HG03064 (cell line): ENCODE results near the gene KLHL40.

Source experiments
- ATAC-seq: cut with Tn5 transposase; IDR thresholded peaks from one replicate; pipeline ENCODE4 v1.9.1; 2021; ENCODE audit warnings: low read depth; ENCODE audit not compliant: unreplicated experiment

KLHL40 gene

DNA sequence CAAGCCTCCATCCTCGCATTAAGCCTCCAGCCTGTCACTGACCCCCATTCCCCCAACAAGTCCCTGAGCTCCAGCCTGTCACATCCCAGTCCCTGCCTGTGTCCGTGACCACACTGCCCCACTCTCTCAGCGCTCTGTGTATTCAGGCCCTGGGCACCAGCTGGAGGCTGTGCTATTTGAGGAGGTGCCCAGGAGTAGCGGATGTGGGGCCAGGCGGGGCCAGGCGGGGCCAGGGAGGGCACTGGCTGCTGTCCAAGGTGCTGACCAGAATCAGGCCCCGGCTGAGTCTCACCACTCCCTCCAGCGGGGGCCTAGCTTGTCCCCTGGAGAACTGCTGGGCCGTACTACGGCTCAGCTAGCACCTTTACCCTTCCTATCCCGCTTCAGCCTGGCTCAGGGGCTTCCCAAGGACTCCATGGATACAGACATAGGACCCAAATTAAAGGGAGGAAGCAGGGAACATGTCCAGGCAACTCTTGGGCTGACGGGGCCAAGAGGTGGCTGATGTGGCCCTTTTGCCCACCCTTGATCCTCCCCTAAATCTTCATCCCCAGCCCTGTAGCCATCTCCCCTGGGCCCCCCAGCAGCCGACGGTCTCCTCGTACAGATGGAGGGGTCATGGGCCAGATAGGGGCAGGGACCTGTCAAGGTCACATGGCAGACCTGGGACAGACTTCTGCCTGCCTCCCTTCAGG, 16.2 kb downstream of the KLHL40 start:
- ATAC-seq = no peak

DNA sequence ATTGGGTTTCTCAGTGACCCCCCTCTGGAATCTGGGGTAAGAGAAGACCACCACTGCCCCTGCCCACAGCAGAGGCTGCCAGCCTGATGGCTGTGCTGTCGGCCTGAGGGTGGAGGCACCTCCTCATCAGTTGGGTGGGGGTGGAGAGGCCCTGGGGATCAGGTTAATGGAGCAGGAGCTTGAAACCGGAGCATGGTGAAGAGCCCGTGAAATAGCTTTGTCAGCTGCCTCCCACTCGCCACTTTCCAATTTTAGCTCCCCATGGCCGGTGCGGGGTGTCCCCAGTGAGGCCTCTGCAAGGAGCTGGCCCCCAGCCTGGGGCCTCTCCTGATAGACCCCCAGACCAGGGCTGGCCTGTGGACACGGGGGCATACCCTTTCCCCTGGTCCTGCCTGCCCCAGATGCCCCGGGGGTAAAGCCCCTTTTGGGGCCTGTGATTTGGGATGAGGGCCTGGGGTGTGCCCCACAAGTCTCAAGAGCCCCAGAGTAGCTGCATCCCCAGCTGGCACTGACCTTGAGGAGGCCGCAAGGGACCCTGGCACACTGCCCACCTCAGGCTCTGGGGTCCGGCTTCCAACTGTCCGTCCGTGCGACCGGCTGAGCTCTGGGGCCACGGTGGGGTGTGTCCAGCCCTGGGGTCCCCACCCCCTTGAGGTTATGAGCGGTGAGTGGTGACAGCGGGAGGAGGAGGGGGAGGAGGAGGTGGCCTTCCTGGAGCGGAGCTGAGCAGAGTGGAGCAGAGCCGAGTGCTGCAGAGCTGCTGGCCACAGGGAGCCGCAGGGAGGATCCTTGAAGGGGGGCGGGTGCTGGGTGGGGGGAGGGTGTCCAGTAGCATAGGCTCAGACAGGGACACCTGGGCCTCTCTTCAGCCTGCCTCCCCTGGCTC, 17.0 kb downstream of the KLHL40 start, which contains the start of gene HHATL:
TSS of gene HHATL (minus strand) at position 733 of the 886 bp plus-strand sequence. CDS start 1,972 bp downstream, outside the sequence.
- no peak for ATAC-seq

DNA sequence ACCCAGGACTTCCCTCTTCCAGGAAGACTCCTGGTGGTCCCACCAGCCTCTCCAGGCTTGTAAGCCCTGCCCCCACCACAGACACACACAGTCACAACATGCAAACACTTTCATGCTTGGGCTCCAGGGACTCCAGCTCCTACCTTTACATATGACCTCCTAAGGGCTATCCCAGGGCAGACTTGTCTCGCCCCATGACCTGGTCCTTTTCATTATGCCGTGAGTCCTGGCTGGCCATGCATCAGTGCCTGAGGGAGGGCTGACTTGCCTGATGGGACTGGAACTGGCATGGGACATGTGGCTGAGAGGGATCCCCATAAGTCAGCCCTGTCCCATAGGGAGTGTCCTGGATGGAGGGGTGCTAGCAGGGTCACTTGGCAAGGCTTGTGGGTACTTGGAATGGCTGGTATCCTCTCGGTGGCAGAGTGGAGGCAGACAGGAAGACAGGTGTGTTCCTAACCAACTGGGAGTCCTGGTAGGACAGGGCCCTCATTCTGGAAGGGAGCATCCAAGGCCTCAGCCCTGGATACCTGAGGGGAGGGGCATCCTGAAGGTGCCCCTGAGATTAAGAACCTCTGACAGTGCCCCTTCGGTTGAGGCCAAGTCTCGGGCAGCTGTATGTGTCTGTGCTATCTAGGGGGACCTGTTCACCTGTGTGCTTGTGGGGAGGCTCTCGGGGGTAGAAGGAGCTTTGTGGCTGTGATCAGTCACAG, 17.8 kb downstream of the KLHL40 start:
- ATAC-seq = no peak

DNA sequence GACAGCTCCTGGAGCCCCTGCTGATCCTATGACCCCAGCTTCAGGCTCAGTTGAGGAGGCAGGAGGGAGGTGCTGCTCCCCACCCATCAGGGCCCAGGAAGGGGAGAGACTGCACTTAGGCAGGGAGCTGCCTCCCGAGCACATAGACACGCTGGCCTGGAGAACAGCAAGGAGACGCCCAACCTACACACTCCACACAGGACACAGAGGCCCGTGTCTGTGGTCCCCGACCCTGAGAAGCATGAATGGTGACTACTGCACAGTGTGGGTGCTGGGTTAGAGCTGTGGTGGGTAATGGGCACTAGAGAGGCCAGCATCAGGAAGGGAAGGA, 18.3 kb downstream of the KLHL40 start:
- no peak for ATAC-seq

DNA sequence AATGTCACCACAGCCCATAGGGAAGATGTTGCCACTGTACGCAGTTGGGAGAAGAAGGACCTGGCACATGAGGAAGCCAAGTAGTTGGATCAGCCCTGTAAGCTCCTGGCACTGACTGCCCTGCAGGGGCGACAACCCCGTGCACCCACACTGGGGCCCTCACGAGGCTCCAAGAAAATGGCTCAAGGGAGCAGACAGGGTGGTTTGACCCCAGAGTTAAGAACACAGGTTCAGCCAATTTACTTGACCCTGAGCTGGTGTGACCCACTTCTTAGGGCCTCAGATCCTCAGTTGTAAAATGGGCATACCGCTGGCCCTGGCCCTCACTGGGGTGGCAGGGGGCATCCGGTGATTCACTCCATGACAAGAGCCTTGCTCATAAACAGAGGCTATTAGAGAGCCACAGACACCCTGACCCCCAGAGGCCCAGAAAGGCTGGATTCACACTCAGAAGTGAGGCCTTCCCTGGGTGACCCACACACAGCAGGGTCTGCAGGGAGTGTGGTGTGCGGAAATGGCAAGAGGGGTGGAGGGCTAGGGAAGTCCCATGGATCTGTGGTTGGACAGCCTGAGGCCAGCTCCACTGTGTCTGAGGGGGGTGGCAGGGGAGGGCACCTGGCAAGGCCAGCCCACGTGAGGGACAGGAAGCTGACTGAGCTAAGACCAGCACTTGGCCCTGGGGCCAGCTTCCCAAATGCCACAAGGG, 19.0 kb downstream of the KLHL40 start:
- no peak for ATAC-seq

DNA sequence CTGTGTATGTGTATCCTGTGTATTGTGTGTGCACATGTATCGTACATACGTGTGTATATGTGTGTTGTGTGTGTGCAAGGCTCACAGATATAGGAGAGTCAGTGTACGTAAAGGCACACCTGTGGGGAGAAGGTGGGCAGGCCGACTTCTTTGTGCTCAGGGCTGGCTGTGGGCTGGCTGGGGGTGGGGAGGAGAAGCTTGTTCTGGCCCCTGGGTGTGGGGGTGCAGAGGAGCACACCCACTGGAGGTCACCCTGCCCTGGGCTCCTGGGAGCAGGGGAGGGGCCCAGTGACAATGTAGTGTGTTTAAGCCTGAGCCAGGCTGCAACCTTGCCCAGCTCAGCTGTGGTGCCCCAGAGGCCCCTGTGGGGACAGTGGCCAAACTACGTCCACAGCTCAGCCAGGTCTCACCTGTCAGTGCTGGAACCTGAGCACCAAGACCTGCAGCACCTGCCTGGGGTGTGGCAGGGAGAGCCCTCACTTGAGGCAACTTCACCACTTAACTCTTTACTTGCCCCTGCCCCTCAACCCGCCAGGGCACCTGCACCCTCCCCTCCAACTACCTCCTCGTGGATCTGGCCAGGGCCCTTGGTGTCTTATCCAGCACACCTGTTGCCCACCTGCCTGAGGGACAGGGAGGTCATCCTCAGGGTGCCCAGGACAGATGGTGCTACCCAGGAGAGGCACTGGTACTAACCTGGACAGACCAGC, 19.9 kb downstream of the KLHL40 start:
- ATAC-seq = no peak

DNA sequence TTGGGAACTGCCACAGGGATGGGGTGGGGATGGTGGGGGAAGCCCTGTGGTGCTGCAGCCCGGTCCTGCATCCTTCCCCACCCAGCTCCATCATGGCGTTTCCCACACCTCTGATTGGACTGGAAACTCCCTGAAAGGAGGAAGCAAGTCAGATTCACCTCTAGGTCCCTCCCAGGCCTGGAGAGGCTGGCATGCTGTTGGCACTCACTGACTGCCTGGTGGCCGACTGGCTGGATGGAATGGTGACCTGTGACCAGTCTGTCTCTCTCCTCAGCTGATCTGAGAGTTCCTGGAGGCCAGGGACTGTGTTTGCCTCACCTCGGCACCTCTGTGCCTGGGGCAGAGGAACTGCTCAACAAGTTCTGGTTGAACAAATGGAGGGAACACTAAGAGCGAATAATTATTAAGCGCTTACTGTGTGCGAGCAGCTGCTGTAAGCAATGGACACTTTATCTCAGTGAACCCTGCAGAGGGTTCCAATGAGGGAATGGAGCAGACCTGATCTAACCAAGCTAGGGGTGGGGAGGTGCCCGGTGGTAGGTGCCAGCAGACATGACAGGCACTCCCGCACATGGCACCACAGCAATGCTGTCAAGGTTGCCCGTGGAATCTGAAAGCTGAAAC, 20.7 kb downstream of the KLHL40 start:
- no peak for ATAC-seq

DNA sequence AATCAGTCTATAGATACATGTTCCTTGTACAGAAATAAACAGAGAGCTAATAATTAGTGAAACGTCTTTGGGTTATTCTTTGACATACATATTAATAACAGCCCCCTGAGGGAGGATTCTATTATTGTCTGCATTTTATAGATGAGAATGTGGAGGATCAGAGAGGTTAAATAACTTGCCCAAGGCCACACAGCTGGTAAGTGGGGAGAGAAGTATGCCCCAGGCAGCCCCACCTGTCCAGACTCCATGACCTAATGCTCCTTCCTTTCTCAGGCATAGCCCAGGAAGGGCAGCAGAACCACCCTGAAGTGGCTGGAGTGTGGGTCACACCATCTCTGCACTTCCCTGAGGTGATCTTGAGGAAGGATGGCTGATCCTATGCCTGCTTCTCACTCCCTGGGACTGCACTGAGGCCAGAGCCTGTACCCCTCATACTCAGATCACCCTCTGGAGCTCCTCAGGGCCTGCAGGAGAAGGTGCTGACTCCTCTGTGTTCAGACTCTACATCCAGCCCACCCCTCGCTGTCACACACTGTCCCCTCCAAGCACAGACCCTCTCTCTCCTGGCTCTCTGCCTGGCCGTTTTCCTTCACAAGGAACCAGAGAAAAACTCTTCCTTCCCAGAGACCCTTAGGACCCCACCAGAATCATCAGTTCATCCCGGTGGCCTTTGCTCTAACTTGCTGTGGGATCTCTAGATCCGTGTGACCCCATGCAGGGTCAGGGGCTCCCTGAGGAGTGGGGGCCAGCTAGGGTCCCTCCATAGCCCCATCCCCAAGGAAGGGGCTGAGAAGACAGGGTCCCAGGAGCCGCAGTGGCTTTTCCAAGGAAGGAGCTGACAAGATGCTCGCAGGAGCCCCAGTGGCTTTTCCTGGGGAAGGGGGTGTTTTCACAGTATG, 21.6 kb downstream of the KLHL40 start:
- ATAC-seq = no peak

DNA sequence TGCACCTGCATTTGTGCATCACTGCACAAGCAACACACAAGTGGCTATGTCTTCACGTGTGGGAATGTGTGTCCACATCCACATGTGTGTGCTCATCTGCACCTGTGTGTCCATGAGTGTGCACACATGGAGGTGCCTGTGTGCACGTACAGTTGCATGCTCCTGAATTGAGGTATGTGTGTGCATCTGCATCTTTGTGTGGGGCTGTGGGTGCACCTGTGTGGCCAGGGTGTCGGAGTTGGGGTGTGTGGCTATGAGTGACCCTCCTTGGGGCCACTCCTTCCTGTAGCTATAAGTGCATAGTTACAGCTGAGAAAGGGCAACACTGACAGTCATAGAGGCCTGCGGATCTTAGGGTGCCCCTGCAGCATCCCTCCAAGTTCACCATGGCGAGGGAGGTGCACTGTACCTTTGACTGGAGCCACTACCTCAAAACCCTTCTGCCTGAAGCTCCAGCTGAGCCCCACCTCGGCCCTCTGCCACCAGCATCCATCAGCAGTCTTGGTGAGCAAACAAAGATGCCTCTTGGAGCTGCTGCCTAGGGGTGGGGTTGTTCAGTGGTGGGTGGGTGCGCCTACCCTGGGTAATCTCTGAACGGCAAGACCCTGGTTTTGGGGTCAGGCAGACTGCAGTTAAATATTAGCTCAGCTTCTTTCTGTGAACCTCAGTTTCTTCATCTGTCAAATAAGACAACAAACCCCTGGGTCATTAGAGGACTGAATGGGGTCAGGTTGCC, 22.5 kb downstream of the KLHL40 start:
- no peak for ATAC-seq

DNA sequence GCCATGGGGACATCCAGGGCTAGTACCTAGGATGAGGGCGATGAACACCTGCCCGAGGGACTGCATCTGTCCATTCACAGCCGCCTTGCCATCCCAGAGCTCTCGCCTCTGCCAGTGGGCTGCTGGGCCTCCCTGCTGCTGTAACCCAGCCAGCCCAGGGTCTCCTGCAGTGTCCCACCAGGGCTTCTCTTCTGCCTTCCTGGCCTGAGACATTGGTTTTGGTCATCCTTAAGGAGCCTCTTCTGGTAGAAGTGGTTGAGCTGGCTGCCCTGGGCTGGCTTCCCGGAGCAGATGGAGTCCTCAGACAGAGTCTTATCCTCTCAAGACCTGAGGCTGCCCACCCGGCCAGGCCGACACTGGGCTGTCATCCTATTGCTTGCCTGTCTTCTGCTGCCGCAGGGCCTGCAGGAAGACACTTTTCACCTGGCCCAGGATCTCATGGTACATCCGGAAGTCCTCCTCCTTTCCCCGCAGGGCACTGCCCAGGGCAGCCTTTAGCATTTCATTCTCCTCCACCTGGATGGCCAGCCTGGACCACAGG, 23.3 kb downstream of the KLHL40 start:
- no peak for ATAC-seq

DNA sequence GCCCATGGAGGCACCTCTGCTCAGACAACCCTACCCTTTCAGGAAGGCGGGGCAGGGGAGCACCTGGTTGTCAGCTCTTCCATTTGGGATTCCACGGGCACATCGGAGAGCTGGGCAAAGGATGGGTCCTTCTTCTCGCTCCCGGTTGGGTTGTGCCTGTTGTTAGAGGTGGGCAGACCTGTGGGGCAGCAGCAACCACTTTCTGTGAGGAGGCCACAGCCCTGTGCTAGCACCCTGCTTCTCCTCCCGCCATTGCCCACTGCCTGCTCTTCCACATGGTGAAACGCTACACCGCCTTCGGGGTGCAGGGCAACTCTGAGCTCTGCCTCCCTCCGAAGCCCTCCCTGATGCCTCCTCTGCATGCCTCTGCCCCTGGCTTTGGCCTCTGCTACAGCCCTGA, 24.3 kb downstream of the KLHL40 start:
- ATAC-seq = no peak

DNA sequence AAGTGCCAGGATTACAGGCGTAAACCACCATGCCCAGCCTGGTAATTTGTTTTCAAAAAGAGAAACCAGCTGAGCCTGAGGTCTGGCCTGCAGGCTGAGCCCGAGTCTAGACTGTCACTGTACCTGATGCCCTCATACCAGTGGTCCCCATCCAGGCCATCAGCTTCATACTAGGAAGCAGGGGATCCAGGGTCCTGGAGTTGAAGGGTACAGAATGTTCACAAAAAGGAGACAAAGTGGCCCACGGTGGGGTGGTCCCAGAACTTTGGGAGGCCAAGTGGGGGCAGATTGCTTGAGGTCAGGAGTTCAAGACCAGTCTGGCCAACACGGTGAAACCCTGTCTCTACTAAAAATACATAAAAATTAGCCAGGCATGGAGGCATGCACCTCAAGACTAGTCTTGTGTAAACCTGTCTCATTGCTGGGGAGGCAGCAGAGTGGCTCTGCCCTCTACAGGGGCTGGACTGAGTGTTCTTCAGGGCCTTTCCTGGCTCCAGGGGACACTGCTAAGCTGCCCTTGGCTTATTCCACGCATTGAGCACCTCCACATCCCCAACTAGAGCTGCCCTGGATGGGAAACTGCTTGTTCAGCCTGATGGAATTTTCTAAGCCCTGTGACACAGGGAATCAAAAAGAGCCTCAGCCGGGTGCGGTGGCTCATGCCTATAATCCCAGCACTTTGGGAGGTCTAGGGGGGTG, 25.1 kb downstream of the KLHL40 start:
- no peak for ATAC-seq

DNA sequence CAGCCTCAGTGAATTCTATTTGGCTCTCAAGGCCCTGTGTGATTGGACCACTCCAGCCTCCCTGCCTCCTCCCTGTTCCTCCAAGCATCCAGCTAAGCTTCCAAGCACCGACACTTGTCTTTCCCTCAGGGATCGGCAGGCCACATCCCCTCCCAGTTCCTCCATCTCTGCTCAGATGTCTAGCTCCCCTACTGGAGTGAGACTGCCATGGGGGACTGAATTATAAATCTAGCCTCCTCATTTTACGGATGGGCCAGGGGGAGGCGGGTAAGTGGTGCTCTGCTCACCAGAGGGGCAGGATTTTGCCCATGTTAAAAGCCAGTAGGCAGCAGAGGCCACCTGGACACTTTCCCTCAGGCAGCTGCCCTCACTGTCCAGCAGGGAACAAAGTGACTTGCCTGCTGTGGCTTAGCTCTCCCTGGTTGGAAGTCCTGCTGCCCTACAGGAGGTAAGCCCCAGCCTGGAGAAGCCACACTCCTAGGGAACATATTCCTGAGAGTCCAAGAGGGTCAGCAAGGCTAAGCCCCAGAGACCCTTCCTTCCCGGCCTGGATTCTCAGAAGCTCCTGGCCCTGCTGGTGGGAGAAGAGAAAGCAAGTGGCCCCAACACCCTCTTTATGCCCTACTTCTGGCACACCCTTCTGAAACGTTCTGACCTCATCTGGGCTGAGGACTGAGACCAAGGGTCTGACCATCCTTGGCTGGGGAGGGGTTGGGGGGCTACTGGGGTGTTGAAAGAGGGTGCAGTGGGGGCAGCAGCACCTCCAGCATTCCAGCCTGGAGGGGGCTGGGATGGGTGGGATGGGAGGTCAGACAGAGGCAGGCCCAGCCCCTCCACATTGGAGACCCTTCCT, 26.4 kb downstream of the KLHL40 start:
- no peak for ATAC-seq

DNA sequence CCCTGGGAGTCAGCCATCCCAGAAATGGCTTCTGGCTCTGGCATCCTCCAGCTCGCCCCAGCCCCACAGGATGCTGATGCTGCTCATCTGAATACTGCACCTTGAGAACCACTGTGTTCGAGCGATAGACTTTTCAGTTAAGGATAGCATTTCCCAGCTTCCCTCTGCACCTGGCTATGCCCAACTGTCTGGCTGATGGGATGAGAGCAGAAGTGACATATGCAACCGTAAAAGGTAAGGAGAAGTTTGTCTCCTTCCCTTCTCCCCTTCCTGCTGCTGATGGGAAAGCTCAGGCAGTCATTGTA, 27.0 kb downstream of the KLHL40 start:
- no peak for ATAC-seq

DNA sequence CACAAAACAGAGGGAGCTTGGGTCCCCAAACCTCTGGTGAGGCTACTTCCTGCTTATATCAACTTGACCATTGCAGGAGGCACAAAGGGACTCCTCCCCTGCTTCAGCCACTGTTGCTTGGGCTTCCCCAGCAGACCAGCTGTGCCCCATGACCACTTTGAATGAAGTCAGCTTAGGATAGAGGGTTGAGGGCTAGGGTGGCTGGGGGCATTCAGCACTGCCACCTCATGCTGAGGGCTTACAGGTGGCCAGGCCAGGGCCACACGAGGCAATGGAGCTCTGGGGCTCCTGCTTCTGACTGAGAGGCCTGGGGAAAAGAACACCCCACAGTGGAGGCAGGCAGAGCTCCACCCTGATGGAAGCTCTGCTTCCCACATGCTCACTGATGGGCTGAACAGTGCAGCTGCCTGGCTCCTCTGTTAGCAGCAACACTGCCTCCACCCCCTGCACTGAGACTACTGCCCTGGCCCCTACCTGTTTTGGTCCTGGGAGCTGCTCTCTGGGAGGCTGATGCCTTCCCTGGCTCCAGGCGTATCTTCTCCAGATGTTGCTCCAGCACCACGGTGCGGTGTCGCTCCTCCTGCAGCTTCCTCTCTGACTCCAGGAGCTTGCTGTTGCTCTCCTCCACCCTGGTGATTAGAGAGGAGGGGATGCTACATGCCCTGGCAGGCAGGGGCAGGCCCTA, 27.5 kb downstream of the KLHL40 start:
- ATAC-seq = no peak

DNA sequence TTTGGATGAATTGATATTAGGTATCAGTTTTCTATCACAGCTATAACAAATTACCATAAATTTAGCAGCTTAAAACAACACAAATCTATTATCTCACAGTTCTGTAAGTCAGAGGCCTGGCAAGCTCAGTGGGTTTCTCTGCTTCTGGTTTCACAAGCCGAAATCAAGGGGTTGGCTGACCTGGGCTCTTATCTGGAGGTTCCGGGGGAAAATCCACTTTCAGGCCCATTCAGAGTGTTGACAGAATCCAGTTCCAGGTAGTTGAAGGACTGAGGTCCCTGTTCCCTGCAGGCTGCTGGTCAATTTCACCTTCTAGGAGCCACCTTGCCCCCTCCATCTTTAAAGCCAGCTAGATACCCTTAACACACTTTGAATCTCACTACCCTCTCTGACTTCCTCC, 28.4 kb downstream of the KLHL40 start:
- ATAC-seq = no peak
